GM23338 (cell line): ENCODE measurements around the gene PBX3. TPM values are rescaled to one million over a fixed set of nuclear protein-coding genes. Genes with fewer than 3 reads are reported as not detected.

Source experiments
- ATAC-seq: fragments of 200-7000 bp; cut with Tn5 transposase; 3 replicates; pipeline ENCODE4 v1.9.1; 2020
- DNase-seq: peaks from one replicate; pipeline ENCODE4 v3.0.0-alpha.2; 2015; ENCODE audit warnings: low spot score
- H2AFZ ChIP-seq: fragments of 200-600 bp; sonication (generic); 2 replicates; pipeline ENCODE4 v1.8.0; 2016; ENCODE audit warnings: antibody characterized with exemption, mild to moderate bottlenecking, moderate library complexity
- H3F3A ChIP-seq: fragments of 200-600 bp; sonication (generic); replicated peaks from 2 replicates; pipeline ENCODE4 v1.8.0; 2017; ENCODE audit warnings: antibody characterized with exemption, mixed run types, low read depth
- H3K27ac ChIP-seq: fragments of 200-600 bp; sonication (generic); 2 replicates; pipeline ENCODE4 v1.6.1; 2016; ENCODE audit warnings: low read depth
- H3K27me3 ChIP-seq: fragments of 200-600 bp; sonication (generic); 2 replicates; pipeline ENCODE4 v1.8.0; 2016; ENCODE audit warnings: mild to moderate bottlenecking, mixed run types, moderate library complexity; ENCODE audit not compliant: insufficient read depth
- H3K36me3 ChIP-seq: fragments of 200-600 bp; sonication (generic); 2 replicates; pipeline ENCODE4 v1.8.0; 2016; ENCODE audit warnings: mild to moderate bottlenecking; ENCODE audit not compliant: insufficient read depth
- H3K4me1 ChIP-seq: fragments of 200-600 bp; sonication (generic); 2 replicates; pipeline ENCODE4 v1.8.0; 2016; ENCODE audit warnings: mild to moderate bottlenecking, moderate library complexity; ENCODE audit not compliant: insufficient read depth
- H3K4me2 ChIP-seq: fragments of 200-600 bp; sonication (generic); 2 replicates; pipeline ENCODE4 v1.7.1; 2017; ENCODE audit warnings: mixed run types
- H3K4me3 ChIP-seq: fragments of 200-600 bp; sonication (generic); 2 replicates; pipeline ENCODE4 v1.6.1; 2016; ENCODE audit warnings: mixed run types
- H3K79me2 ChIP-seq: fragments of 200-600 bp; sonication (generic); replicated peaks from 2 replicates; pipeline ENCODE4 v1.8.0; 2017; ENCODE audit warnings: mild to moderate bottlenecking; ENCODE audit not compliant: insufficient read depth
- H3K9me2 ChIP-seq: fragments of 200-600 bp; sonication (generic); 2 replicates; pipeline ENCODE4 v1.8.0; 2017; ENCODE audit not compliant: insufficient read depth
- H4K20me1 ChIP-seq: fragments of 200-600 bp; sonication (generic); replicated peaks from 2 replicates; pipeline ENCODE4 v1.8.0; 2017; ENCODE audit warnings: mild to moderate bottlenecking; ENCODE audit not compliant: insufficient read depth
- H3K27ac Mint-ChIP-seq: 2 replicates; pipeline ENCODE4 v1.8.0; 2020; ENCODE audit warnings: inconsistent platforms, mild to moderate bottlenecking, moderate library complexity, mixed read lengths
- H3K27me3 Mint-ChIP-seq: 3 replicates; pipeline ENCODE4 v1.8.0; 2022; ENCODE audit warnings: low read depth, mild to moderate bottlenecking, moderate library complexity, mixed read lengths, inconsistent platforms; ENCODE audit not compliant: insufficient read depth, poor library complexity
- H3K36me3 Mint-ChIP-seq: 3 replicates; pipeline ENCODE4 v1.8.0; 2021; ENCODE audit warnings: low read depth, mild to moderate bottlenecking, inconsistent platforms, moderate library complexity, mixed read lengths
- H3K4me1 Mint-ChIP-seq: 3 replicates; pipeline ENCODE4 v1.8.0; 2020; ENCODE audit warnings: mild to moderate bottlenecking, inconsistent platforms, mixed read lengths
- H3K4me3 Mint-ChIP-seq: 3 replicates; pipeline ENCODE4 v1.8.0; 2021; ENCODE audit warnings: moderate library complexity, mild to moderate bottlenecking, inconsistent platforms, mixed read lengths
- H3K9me3 Mint-ChIP-seq: 3 replicates; pipeline ENCODE4 v1.8.0; 2020; ENCODE audit warnings: moderate library complexity, mild to moderate bottlenecking, inconsistent platforms, mixed read lengths
- CREB1 ChIP-seq: fragments of 250-450 bp; sonication (Bioruptor Pico); IDR thresholded peaks from 2 replicates; pipeline ENCODE4 v1.5.0; 2020; ENCODE audit warnings: low read depth, mild to moderate bottlenecking, moderate library complexity
- EZH2 ChIP-seq: fragments of 200-600 bp; sonication (generic); IDR thresholded peaks from one replicate; pipeline ENCODE4 v1.8.0; 2017; ENCODE audit warnings: antibody characterized with exemption, mild to moderate bottlenecking, low read depth; ENCODE audit not compliant: unreplicated experiment
- EZH2phosphoT487 ChIP-seq: fragments of 200-600 bp; sonication (generic); IDR thresholded peaks from one replicate; pipeline ENCODE4 v1.8.1; 2018; ENCODE audit warnings: antibody characterized with exemption; ENCODE audit not compliant: unreplicated experiment
- NANOG ChIP-seq: IDR thresholded peaks from 2 replicates; pipeline ENCODE4 v1.6.1; 2016; ENCODE audit warnings: antibody characterized with exemption, borderline replicate concordance
- POLR2AphosphoS5 ChIP-seq: IDR thresholded peaks from 2 replicates; pipeline ENCODE4 v1.6.1; 2016; ENCODE audit warnings: antibody characterized with exemption, low read depth
- polyA plus RNA-seq: library from polyadenylated mRNA; unstranded; fragments of >200 nt; fragmentation: Nextera tagmentation; extraction: Ambion mirVana; gene quantifications from 2 replicates; pipeline ENCODE4 v1.2.1, GENCODE V29; 2016
- total RNA-seq: library from RNA; depleted of rRNA; stranded (reverse); fragments of >200 nt; shearing (Covaris generic); gene quantifications from 2 replicates; pipeline ENCODE4 v1.2.3, GENCODE V29; 2014
- TF ChIP-seq, protein P1 (sequence below): fragments of 250-450 bp; sonication (Bioruptor Pico); IDR thresholded peaks from 2 replicates; pipeline ENCODE4 v1.5.0; 2020; ENCODE audit warnings: mild to moderate bottlenecking, moderate library complexity

PBX3 gene
- total and polyA plus RNA-seq, 2 experiments from 2014 or later = 28.9 to 50.5 TPM

DNA sequence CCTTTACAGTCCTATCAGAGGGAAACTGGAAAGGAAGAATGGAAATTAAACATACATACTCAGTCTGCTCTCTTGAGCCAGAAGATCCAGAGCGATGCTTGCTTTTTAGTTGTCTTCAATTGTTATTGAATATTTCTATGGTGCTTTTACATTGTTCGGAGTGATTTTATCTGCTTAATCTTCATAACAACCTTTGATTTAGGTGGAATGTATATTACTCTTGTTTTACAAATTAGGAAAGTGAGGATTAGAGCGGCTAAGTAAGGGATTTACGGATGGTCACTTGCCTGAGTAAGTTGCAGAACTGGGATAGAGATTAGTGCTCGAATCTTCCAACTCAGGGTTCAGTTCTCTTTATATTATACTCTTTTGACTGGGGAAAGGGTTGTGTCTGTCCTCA is 69.1 kb downstream of the PBX3 start (continued):
- TF ChIP-seq, protein P1, sequence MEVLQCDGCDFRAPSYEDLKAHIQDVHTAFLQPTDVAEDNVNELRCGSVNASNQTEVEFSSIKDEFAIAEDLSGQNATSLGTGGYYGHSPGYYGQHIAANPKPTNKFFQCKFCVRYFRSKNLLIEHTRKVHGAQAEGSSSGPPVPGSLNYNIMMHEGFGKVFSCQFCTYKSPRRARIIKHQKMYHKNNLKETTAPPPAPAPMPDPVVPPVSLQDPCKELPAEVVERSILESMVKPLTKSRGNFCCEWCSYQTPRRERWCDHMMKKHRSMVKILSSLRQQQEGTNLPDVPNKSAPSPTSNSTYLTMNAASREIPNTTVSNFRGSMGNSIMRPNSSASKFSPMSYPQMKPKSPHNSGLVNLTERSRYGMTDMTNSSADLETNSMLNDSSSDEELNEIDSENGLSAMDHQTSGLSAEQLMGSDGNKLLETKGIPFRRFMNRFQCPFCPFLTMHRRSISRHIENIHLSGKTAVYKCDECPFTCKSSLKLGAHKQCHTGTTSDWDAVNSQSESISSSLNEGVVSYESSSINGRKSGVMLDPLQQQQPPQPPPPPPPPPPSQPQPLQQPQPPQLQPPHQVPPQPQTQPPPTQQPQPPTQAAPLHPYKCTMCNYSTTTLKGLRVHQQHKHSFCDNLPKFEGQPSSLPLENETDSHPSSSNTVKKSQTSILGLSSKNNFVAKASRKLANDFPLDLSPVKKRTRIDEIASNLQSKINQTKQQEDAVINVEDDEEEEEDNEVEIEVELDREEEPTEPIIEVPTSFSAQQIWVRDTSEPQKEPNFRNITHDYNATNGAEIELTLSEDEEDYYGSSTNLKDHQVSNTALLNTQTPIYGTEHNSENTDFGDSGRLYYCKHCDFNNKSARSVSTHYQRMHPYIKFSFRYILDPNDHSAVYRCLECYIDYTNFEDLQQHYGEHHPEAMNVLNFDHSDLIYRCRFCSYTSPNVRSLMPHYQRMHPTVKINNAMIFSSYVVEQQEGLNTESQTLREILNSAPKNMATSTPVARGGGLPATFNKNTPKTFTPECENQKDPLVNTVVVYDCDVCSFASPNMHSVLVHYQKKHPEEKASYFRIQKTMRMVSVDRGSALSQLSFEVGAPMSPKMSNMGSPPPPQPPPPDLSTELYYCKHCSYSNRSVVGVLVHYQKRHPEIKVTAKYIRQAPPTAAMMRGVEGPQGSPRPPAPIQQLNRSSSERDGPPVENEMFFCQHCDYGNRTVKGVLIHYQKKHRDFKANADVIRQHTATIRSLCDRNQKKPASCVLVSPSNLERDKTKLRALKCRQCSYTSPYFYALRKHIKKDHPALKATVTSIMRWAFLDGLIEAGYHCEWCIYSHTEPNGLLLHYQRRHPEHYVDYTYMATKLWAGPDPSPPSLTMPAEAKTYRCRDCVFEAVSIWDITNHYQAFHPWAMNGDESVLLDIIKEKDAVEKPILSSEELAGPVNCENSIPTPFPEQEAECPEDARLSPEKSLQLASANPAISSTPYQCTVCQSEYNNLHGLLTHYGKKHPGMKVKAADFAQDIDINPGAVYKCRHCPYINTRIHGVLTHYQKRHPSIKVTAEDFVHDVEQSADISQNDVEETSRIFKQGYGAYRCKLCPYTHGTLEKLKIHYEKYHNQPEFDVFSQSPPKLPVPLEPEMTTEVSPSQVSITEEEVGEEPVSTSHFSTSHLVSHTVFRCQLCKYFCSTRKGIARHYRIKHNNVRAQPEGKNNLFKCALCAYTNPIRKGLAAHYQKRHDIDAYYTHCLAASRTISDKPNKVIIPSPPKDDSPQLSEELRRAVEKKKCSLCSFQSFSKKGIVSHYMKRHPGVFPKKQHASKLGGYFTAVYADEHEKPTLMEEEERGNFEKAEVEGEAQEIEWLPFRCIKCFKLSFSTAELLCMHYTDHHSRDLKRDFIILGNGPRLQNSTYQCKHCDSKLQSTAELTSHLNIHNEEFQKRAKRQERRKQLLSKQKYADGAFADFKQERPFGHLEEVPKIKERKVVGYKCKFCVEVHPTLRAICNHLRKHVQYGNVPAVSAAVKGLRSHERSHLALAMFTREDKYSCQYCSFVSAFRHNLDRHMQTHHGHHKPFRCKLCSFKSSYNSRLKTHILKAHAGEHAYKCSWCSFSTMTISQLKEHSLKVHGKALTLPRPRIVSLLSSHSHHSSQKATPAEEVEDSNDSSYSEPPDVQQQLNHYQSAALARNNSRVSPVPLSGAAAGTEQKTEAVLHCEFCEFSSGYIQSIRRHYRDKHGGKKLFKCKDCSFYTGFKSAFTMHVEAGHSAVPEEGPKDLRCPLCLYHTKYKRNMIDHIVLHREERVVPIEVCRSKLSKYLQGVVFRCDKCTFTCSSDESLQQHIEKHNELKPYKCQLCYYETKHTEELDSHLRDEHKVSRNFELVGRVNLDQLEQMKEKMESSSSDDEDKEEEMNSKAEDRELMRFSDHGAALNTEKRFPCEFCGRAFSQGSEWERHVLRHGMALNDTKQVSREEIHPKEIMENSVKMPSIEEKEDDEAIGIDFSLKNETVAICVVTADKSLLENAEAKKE = no peak
- TF ChIP-seq CREB1 (CRISPR knock-in tag) = no peak
- TF ChIP-seq POLR2AphosphoS5 = no peak
- TF ChIP-seq EZH2phosphoT487 = no peak
- TF ChIP-seq EZH2 = no peak

DNA sequence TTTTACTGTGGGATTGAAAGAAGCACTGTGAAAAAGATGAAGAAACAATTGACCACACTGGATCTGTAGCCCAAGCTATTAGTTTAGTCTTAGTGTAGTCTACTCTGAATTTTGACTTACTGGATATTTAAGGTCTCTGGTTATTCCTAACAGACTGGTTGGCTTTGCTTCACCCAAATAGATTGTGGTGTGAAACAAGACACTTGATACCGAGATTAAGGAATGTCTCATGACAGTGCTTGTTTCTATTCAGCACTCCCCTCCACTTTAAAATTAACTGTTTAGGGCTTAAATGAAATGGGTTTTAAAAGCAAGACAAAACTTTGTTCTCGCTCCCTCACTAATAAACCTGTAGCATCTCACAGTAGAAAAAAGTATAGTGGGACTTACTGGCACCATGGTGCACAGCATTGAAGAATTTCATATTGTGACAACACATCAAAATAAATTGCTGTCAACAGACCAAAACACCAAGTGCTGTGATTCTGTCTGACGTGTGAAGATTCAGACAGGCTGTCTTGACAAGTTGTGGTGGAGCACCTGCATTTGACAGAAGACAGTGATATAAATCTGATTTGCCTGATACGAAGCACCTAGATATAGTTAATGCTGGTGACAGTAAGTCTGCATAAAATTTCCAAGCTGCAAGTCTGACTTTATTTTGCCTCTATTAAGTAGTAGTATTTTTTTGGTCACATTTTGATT is 73.1 kb downstream of the PBX3 start:
- ATAC-seq = no peak
- H3F3A ChIP-seq = no peaks in the 10 kb centered on the region
- H3K27ac Mint-ChIP-seq = no peak overlapping the region; the same call in 1 of the 2 replicates
- TF ChIP-seq NANOG = no peak
- TF ChIP-seq, protein P1 = no peak

More for the DNA sequence above, 73.1 kb downstream of the PBX3 start:
- H3K4me3 Mint-ChIP-seq = no peak overlapping the region
- peak; percentile 10 for DNase-seq
- H4K20me1 ChIP-seq = peaks cover 10% of the 10 kb centered on the region; the same call in 1 of the 2 replicates
- no peak overlapping the region for H2AFZ ChIP-seq
- no peak overlapping the region for H3K4me2 ChIP-seq
- H3K36me3 Mint-ChIP-seq = no peaks in the 10 kb centered on the region
- peaks cover 12% of the 10 kb centered on the region for H3K4me1 ChIP-seq
- H3K36me3 ChIP-seq = no peaks in the 10 kb centered on the region
- no peak overlapping the region for H3K4me3 ChIP-seq
- H3K79me2 ChIP-seq = peaks cover 70% of the 10 kb centered on the region
- peaks cover 6% of the 10 kb centered on the region; the same call in 2 of the 3 replicates for H3K4me1 Mint-ChIP-seq
- no peaks in the 10 kb centered on the region for H3K27me3 ChIP-seq
- H3K27ac ChIP-seq = no peak overlapping the region
- no peaks in the 10 kb centered on the region for H3K9me2 ChIP-seq
- no peaks in the 10 kb centered on the region for H3K9me3 Mint-ChIP-seq
- H3K27me3 Mint-ChIP-seq = no peaks in the 10 kb centered on the region
